GM12874 (cell line): ENCODE data around the gene TBL1X.

ENCODE experiments used
- TF ChIP-seq, protein P1 (sequence below): IDR thresholded peaks from 2 replicates; pipeline ENCODE4 v1.5.1; 2011; ENCODE audit warnings: low read depth, mild to moderate bottlenecking, control low read depth, low read length, moderate library complexity; ENCODE audit not compliant: insufficient read depth

Gene TBL1X

GRCh38 chrX:9577555-9577954, 112.7 kb downstream of the TBL1X start:
- TF ChIP-seq, protein P1, sequence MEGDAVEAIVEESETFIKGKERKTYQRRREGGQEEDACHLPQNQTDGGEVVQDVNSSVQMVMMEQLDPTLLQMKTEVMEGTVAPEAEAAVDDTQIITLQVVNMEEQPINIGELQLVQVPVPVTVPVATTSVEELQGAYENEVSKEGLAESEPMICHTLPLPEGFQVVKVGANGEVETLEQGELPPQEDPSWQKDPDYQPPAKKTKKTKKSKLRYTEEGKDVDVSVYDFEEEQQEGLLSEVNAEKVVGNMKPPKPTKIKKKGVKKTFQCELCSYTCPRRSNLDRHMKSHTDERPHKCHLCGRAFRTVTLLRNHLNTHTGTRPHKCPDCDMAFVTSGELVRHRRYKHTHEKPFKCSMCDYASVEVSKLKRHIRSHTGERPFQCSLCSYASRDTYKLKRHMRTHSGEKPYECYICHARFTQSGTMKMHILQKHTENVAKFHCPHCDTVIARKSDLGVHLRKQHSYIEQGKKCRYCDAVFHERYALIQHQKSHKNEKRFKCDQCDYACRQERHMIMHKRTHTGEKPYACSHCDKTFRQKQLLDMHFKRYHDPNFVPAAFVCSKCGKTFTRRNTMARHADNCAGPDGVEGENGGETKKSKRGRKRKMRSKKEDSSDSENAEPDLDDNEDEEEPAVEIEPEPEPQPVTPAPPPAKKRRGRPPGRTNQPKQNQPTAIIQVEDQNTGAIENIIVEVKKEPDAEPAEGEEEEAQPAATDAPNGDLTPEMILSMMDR, result no peak

GRCh38 chrX:9578083-9578779, 113.4 kb downstream of the TBL1X start:
- TF ChIP-seq, protein P1, result no peak

DNA sequence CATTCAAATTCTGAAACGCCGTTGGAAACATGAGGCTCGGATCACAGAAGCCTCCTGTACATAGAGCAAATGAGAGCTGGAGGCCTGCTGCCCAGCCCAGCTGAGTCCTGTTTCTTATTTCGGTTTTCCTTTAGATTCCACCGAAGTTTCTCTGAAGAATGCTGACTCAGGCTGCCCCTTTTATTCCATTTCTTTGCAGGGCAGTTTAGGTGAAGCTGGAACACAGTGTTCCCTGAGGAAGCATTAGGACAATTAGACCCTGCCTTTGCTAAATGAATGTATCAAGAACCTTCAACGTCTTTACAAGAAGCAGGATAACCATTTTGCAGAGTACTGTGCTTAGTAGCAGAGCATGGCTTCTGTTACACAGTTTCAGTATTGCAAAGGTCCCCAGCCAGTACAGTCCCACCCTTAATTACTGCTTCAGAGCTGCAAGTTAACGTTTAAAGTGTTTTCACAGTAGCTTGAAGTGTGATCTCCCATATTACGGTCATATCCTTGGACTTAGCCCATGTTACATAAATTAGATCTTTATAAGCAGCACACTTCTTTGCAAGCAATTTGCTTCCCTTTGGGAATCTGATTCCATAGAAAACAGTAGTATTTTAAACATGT, 117.0 kb downstream of the TBL1X start:
- TF ChIP-seq, protein P1, result no peak

- TF ChIP-seq, protein P1, result no peak
Measured at GRCh38 chrX:9582956-9583355, 118.1 kb downstream of the TBL1X start.

- TF ChIP-seq, protein P1, result no peak
Measured at GRCh38 chrX:9586992-9587392, 122.1 kb downstream of the TBL1X start.

DNA sequence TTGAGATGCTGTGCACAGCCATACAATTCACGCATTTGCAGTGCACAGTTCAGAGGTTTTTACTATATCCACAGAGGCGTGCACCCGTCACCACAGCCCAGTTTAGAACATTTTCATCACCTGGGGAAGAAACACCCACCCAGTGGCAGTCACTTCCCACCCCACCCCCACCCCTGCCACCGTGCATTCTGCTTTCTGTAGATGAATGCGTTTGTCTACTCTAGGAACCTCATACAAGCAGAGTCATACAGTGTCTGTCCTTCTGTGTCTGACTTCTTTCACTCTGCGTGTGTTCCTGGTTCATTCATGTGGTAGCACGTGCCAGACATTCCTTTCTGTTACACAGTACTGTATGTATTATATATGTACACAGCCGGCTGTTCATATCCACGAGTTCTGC, 122.8 kb downstream of the TBL1X start:
- TF ChIP-seq, protein P1, result no peak

GRCh38 chrX:9591496-9591895, 126.6 kb downstream of the TBL1X start:
- TF ChIP-seq, protein P1, result no peak
